Skeletal muscle cell (primary cell): ENCODE data around the gene LDB1.

Experiments
- DNase-seq: peaks from one replicate; pipeline ENCODE4 v3.0.0-alpha.2; 2010; ENCODE audit warnings: low read depth
- H3K4me3 ChIP-seq: 2 replicates; pipeline ENCODE4 v1.5.1; 2011; ENCODE audit warnings: low read depth, mild to moderate bottlenecking, control low read depth, low read length, moderate library complexity

Gene LDB1

DNA sequence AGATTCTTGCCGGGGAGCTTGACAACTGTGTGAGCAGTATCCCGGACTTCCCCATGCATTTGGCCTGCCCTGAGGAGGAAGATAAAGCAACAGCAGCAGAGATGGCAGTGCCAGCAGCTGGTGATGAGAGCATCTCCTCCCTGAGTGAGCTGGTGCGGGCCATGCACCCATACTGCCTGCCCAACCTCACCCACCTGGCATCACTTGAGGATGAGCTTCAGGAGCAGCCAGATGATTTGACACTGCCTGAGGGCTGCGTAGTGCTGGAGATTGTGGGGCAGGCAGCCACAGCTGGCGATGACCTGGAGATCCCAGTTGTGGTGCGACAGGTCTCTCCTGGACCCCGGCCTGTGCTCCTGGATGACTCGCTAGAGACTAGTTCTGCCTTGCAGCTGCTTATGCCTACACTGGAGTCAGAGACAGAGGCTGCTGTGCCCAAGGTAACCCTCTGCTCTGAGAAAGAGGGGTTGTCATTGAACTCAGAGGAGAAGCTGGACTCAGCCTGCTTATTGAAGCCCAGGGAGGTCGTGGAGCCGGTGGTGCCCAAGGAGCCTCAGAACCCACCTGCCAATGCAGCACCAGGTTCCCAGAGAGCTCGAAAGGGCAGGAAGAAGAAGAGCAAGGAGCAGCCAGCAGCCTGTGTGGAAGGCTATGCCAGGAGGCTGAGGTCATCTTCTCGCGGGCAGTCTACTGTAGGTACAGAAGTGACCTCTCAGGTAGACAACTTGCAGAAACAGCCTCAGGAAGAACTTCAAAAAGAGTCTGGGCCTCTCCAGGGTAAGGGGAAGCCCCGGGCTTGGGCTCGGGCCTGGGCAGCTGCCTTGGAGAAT lies 19.3 kb upstream of the LDB1 start:
- no peak for DNase-seq

DNA sequence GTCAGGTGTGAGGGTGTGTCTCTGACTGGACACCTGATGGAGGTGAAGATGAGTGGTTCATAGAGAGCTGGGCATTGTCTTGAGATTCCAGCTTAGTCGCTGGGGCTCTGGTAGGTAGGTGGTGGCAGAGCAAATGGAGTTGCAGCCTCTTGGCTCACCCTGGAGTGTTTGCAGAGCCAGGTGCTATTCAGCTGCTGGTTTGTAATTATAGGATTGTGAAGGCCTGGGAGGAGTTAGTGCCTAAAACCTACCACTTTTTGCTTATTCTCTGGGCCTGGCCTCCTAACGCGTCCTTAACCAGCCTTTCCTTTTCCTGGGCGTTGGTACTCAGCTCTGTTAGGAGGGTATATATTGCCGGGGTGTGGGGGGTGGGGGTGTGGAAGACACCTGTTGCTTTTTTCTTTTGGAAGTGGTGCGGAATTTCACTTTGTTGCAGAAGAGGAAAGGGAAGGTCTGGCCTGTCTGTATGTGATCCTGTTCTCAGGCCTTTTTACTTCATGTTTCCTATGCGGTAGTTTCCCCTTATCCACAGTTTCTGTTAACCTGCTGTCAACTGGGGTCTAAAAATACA lies 15.9 kb upstream of the LDB1 start:
- H3K4me3 ChIP-seq: no peak overlapping the region
- no peak for DNase-seq

More for the DNA sequence above, 19.3 kb upstream of the LDB1 start:
- H3K4me3 ChIP-seq: no peak overlapping the region

DNA sequence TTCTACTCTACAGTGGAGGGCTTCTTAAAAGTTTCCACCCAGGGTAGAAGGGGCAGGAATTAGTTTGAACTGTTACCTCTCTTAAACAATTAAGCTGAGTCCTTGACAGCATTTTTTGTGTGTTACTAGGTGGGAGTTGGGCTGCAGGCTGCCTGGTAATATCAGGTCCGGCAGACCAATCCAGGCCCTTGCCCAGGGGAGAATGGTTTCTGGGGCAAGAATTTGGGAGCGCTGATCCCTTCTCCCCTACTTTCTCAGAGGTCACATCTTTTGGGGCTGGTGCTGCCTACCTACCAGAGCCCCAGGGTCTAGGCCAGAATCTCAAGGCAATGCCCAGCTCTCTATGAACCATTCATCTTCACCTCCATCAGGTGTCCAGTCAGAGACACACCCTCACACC lies 14.2 kb upstream of the LDB1 start:
- H3K4me3 ChIP-seq: peak overlapping the region; percentile 96

DNA sequence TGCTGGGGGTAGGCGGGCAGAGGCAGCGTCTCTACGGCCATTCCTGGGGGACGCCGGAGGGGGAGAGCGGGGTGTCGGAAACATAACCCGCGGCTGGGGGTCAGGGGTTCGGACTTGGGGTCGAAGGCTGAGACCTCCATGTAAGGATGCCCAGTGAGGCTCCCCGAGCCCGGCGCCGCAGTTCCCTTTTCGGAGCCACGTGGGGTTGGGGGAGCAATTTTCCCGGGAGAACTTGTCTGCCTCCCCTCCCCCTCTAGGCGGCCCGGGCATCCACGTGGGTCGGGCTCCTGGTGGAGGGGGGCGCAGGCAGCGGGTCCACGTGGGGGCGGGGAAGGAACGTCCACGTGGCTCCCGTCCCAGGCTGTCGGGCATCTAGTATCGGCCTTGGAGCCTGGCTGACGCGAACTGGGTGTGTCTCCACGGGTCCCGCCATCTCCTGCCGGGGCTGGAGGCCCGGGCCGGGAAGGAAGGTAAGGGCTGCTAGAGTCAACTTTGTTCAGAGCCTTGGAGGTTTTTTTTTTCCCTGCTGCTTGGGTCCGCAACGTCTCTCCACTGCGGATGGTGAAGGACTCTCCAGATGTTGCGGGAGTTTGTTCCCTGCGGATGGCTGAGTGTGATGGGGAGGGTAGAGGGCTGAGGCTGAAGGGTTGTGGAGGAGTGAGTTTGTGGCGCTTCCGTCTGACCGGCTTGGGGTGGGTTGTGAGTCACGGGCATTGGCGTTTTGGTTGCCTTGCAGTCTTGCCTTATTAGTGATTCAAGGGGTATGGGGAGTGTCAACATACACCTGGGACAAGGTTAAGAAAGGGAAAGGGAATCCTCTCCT lies 13.4 kb upstream of the LDB1 start:
- DNase-seq: no peak
- peak overlapping the region; percentile 96 for H3K4me3 ChIP-seq

More for the DNA sequence above, 14.2 kb upstream of the LDB1 start:
- no peak for DNase-seq

DNA sequence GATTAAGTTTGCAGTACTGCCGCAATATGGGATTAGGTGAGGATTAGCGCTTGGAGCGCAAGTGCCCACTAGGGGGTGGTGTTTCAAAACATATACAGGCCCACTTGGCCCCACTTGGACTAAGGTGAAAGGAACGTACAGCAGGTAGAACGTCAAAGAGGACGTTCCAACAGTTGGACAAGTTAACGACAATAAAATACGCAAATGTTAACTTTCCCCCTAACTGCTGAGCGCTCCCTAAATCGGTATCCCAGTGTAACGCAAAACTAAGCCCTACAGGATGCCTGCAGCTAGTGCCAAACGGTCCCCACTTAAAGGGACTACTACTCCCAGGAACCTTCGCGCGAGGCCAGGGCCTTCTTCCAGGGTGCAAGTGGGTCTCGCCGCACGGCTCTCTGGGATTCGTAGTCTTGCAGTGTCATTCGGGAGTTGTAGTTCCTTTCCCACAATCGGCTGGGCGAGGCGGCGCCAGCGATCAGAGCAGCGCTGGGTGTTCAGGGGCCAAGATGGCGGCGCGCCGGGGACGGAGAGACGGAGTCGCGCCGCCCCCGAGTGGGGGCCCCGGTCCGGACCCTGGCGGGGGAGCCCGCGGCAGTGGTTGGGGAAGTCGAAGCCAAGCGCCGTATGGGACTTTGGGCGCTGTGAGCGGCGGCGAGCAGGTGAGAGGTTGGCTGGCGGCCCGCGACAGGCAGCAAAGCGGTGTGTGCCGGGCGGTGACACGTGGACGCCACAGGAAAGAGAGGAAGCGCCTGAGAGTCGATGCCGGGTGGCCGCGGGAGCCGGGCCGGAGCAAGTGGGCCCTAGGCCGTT lies 12.6 kb upstream of the LDB1 start, which contains the start of gene PPRC1:
Gene PPRC1, plus strand, starts transcription at position 478 of the 810 bp plus-strand sequence. Its CDS starts 29 bp downstream, at position 507.
- H3K4me3 ChIP-seq: peak within 1 kb of the TSS; percentile 96
- peak; percentile 98 for DNase-seq

DNA sequence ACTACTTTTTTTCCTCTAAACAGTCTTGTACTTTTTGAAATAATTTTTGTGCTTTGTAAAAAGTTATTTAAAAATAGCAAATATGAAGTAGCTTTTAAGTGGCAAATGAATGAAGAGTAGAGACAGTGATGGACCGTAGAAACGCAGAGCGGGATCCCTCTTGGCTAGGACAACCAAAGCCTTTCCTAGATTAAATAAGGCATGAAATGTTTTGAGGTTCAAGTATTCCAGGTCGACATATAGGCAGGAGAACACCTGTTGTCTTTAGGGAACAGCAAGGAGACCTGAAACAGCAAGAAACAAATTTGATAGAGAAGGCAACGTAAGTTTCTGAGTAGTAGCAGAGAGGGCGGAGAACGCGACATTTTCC lies 12.0 kb upstream of the LDB1 start:
- no peak for DNase-seq
- peak overlapping the region; percentile 96 for H3K4me3 ChIP-seq

DNA sequence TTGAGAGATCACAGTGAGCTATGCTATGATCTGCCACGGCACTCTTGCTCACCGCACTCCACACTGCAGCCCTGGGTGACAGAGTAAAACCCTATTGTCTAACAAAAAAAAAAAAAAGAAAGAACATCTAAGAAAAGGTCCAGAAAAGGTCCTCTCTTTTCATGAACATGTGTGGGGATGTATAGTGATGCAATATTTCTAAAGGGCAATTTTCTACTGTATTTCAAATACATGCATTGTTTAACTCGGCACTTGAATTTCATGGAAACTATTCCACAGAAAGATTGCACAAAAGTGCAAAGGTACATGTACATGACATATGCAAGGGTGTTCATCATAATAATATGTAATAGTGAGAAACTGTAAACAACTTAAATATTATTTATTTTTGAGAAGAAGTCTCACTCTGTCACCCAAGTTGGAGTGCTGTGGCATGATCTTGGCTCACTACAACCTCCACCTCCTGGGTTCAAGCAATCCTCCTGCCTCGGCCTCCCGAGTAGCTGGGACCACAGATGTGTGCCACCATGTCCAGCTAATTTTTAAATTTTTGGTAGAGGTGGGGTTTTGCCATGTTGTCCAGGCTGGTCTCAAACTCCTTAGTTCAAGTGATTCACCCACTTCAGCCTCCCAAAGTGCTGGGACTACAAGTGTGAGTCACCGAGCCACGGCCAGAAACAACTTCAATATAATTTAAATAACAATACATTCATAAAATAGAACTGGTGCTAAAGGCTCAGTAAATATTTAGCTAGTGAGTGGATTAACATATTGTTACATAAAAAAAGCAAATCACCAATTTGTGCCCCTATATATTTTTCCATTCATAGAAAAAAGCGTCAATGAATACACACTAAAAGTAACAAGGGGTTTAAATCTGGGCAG lies 11.4 kb upstream of the LDB1 start:
- no peak for DNase-seq
- H3K4me3 ChIP-seq: no peak overlapping the region

DNA sequence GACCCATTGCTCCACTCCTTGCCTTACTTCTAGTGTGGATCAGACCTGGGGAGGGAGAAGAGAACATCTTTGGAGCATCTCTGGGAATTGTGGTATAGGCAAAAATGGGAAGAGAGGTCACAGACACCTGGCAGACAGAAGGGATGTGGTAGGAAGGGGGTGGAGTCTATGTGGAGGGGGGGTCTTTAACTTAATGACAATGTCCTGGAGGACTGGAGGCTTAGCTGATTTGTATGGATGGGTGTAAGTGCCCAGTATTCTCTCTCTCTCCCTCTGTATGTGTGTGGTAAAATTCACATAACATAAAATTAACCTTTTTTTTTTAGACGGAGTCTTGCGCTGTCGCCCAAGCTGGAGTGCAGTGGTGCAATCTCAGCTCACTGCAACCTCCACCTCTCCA lies 3.1 kb upstream of the LDB1 start:
- DNase-seq: no peak
- H3K4me3 ChIP-seq: no peak overlapping the region

DNA sequence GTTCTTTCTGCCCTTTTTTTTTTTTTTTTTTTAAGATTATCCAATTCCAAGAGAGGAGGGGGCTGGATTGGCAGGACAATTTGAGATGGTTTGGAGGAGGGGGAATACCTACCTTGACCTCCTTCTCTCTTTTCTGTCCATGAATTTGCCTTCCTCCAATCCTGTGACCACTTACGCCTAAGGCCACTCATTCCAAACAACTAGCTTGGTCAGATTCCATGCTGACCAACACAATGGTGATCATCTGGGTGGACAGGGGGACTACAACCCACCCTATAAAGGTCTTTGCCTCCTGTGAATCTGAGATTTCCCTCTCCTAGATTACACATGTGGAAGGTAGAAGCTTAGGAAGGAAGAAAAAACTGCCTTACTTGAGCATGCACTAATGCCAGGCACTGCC lies 2.3 kb upstream of the LDB1 start:
- H3K4me3 ChIP-seq: no peak overlapping the region
- DNase-seq: no peak

DNA sequence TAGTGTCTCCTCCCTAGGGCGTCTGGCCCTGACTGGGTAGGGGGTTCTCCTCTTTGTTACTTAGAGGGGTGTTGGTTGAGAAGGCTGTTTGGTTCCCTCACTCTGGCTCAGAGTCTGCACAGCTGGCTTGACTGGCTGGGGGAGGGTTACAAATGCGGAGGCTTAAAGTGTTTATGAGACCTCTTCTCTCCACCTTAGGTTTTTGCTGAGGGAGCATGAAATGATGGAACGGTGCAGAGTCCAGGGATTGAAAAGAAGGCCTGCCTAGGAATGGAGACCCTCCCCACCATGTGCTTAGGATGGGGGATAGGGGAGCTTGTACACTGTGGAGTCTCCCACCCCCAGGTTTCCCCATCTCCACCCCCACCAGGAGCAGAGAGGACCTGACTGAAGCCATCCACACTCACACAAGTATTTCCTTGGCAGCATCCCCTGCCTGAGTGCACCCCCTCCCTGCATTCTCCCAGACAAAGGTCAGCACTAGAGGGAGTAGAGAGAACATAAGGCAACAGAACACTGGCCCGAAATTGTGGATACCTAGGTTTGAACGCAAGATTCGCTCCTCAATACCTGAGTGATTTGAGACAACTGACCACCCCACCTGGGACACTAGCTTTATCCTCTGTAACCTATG lies 1.7 kb upstream of the LDB1 start:
- peak overlapping the region; percentile 73 for H3K4me3 ChIP-seq
- no peak for DNase-seq

DNA sequence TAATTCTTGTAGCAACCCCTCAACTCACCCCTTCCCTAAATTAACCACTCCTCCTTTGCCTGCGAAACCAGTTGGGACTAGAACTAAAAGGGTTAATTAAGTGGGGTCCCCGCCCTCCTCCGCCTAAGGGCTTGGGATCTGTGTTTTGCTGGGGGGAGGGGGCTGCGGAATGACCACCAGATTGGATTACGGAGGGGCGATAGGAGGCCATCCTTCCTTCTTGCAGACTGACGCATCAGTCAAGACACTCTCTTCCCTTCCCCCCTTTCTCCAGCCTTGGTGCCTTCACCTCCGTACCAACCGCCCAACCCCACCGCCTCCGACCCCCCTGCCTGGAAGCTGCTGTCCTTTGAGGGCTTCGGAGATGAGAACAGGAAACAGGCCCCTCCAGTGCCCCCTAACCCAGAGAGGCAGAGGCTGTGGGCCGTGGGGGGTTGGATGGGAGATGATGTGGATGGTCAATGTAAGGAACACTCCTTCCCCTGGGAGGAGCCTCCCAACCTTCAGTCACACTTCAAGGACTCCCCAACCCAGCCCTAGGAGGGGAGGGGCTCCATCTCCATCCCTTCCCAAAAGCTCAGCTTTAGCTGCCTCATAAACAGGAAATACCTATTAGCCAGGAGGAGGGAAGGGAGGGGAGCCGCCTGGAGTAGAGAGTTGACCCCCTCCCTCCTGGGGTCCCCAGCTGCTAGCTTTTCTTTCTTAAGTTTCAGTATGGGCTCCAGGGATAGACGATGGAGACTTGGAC lies 997 bp upstream of the LDB1 start:
- H3K4me3 ChIP-seq: peak overlapping the region; percentile 73
- DNase-seq: no peak

DNA sequence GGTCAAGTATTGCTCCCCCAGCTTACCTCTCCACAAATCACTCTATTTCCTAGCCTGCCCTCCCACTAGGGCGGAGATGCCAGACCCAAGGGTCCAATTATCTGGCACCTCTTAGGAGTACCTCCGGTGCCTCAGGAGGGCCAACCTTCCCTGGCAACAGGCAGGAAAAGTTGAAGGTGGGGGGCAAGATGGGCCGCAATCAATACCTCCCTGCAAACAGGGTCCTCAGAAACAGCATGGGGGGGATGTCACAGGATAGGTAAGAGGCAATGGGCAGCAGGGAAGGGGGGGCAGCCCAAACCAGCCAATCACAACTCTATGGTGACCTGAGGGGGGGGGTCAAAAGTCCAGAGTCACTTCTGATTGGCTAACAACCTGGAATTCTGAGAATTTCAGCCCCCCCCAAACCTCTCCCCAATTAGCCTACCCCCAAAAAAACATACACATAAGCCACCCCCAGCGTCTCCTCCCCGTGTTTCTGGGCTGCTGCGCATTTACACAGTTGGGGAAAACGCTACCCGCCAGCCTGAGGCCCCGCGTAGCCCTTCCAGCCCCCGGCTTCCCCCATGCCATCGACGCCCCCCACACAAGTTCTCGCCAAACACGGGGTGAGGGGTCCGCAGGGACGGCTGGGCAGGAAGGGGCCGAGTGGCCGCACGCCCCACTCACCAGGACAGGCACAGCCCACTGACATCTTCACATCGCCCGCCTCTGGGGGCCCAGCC lies 589 bp downstream of the LDB1 start:
- peak overlapping the region; percentile 73 for H3K4me3 ChIP-seq
- DNase-seq: no peak

DNA sequence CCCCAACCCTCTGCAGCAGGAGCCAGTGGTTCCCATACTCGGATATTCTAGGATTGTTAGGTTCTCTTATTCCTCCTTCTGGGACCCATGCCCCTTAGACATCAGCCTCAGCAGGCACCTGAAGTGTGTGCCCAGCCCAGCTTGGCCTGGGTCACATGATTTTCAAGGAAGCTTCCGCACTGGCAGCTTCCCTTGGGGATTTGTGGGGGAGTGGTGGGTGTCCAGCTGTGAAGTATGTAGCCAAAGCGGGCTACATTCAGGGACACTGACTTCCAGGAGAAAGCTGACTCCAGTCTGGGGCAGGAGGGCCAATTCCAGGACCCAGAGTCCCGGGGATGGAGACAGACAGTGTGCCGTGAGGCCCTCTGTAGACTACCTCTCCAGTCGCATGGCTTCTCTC lies 1.3 kb downstream of the LDB1 start:
- H3K4me3 ChIP-seq: peak overlapping the region; percentile 73
- no peak for DNase-seq

DNA sequence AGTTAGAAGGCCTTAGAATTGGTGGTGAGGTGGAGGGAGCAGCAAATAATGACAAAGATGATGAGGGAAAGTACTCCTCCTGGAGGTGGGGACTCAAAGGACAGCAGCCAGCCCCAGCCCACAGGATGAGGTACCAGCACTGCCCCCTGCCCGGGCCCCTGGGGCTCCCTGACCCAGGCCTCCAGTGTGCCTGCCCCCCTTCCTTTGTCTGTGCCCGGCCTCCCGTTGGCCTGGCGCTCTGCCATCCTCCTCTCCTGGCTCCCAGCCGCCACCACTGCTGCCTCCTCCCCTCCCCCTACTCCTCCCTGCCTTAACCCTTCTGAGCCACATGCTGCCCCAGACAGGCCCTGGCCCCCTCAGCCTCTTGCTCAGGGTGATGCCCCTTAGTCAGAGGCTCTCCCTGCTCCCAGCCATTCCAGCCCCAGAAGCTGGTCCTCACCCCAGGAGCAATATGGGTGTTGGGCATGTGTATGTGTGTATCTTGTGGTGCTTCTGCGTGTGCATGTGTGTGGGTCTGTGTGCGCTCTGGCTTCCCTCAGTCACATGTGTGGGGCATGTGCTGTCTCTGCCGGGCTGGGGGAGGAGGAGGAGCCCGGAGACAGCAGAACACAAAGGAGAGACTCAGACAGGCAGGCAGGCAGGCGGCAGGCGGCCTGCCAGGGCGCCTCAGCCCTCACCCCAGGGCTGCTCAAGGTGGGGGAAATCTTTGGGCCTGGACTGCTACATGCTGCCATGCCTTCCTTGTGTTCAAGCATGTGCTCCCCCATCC lies 2.6 kb downstream of the LDB1 start:
- peak overlapping the region; percentile 73 for H3K4me3 ChIP-seq
- DNase-seq: no peak

DNA sequence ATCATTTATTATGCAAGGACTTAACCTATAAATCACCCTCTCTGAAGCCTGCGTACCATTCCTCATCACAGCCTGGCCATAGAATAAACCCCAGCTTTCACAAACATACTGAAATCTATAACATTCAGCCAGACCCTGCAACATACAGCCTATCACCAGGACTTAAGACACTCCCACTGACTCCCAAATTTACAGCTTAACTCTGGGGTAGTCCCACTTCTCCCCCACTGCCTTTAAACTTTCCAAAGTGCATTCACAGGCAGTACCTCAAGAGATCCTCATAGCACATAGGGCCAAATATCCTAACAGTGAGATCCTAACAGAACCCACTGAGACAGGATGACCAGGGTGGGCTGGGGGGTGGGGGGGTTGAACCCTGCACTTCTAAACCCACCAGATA lies 3.5 kb downstream of the LDB1 start:
- no peak for DNase-seq

DNA sequence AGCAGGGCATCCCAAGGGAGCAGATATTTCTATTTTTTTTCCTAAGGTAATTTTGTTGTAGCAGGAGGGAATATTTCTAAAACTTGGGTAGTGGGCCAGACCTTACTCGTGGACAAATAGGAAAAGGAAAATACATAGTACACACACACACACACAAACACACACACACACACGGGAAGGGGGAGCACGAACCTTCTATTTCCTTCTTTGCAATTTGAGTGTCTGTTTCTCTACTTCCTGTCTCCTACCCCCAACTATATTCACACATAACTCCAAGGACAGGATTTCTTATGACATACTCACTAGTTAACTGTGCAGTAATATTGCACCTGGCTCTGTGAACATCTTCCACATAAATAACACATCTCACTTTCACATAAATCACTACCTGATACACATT lies 4.4 kb downstream of the LDB1 start:
- no peak for DNase-seq
- H3K4me3 ChIP-seq: peak overlapping the region; percentile 90

More for the DNA sequence above, 3.5 kb downstream of the LDB1 start:
- peak overlapping the region; percentile 28 for H3K4me3 ChIP-seq
